ENCODE data around the gene CNBD2.
"Not testable (repeated sequence)": the region's sequence is repeated elsewhere in the genome, so short reads cannot be mapped to it uniquely, and the experiment has no call there.

The CNBD2 gene

DNA sequence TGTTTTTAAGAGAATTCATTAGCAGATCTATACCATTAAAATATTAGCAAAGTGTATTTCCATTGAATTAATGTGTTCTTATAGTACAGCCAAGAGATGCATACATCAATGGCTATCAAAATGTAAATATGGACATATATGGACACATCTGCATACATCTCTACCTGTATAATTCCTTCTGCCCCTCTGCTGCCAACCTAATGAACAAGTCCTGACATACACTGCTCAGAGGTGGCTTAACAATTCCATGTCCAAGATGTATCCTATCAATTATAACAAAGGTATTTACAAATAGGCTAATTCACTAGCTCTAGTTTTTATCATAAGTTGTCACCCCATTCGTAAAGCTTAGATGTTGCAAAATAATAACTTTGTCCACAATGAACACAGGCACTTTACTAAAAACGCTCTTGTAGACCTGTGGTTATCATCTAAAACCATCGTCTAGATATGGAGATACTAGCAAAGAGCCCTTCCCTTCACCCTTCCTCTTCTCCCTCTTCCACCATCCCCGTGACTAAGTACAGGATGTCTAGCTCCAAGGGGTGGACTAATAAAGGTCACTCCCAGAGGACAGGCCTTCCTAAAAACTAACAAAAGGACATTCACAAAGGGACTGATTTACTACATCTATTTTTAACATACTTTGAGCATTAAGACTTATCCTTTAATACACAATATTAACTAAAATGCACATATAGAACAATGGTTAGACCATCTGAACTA is 77.8 kb downstream of the CNBD2 start:
- peaks cover 13% of the 10 kb centered on the region for H3K4me1 ChIP-seq
- H3K9me3 ChIP-seq; H3K4me3 ChIP-seq; in situ Hi-C loops (cut with MboI; ENCODE audit: low sequenced_read_pairs); DNase-seq (ENCODE audit: low spot score in 2 of 2); H3K27me3 ChIP-seq (ENCODE audit: low read depth): not testable (repeated sequence)
- H3K36me3 ChIP-seq (replicated peaks), result peaks cover 23% of the 10 kb centered on the region

- Histone ChIP-seq H3K36me3 (replicated peaks) (peaks cover 23% of the 10 kb centered on the region), H3K4me1 (peaks cover 14% of the 10 kb centered on the region), H3K4me3 (peak overlapping the region; percentile 100)
- H3K27me3 ChIP-seq (ENCODE audit: low read depth); in situ Hi-C loops (cut with MboI; ENCODE audit: low sequenced_read_pairs); H3K9me3 ChIP-seq; DNase-seq (ENCODE audit: low spot score in 2 of 2): not testable (repeated sequence)
These were observed 81.0 kb downstream of the CNBD2 start for GRCh38 chr20:36049408-36049807.

DNA sequence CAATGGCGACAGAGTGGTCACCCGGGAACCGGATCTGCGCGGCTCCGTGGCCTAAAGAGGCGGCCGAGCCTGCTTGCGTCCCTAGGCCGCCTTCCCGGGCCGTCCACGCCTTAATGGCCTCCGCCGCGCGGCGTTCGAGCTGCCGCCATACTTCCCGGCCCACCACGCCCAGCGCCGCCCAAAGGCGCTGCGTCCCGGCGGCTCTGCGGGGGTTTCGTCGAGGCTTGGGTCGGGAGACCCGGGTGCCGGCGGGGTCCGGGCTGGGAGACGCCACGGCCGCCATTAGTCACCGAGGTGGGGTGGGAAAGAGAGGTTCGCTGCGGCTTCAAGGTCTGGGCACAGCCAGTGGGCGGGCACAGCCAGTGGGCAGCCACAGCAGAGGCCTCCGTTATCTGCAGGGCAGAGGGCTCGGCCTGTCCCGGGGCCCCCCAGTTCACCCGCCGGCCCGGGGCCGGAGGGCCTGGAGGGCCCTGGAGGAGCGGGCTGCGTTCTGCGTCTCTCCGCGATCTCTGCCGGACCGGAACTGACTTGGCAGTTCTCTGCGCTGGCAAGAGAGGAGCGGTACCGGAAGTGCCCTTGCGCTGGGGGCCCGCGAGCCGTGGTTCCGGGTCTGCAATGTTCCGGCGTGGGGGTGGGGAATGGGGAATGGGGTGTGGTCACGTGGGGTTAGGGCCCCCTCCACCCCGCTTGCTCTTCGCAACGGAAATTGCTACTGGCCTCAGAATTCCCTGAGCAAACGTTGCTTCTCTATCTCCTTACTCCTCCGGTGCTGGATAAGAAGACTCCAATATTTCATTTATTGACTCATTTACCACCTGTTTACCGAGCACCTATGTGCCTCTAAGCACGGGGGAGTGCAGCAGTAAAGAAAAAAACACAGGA is 82.3 kb downstream of the CNBD2 start:
- Histone ChIP-seq H3K27me3 (ENCODE audit: low read depth) (no peaks in the 10 kb centered on the region), H3K4me1 (peaks cover 14% of the 10 kb centered on the region), H3K36me3 (replicated peaks) (peaks cover 23% of the 10 kb centered on the region), H3K4me3 (peak overlapping the region; percentile 100), H3K9me3 (no peaks in the 10 kb centered on the region)
- DNase-seq (ENCODE audit: low spot score in 2 of 2), result peak; percentile 70 to 96
- in situ Hi-C loops (cut with MboI; ENCODE audit: low sequenced_read_pairs), result no loop called here

- in situ Hi-C loops (cut with MboI; ENCODE audit: low sequenced_read_pairs), result no loop called here
- H3K9me3 ChIP-seq, result no peaks in the 10 kb centered on the region
- H3K36me3 ChIP-seq (replicated peaks), result peaks cover 18% of the 10 kb centered on the region
- no peaks in the 10 kb centered on the region for H3K27me3 ChIP-seq (ENCODE audit: low read depth)
- no peak for DNase-seq (ENCODE audit: low spot score in 2 of 2)
- peak overlapping the region; percentile 100 for H3K4me3 ChIP-seq
- peaks cover 14% of the 10 kb centered on the region for H3K4me1 ChIP-seq
These were observed 83.1 kb downstream of the CNBD2 start for GRCh38 chr20:36051318-36052116.

DNA sequence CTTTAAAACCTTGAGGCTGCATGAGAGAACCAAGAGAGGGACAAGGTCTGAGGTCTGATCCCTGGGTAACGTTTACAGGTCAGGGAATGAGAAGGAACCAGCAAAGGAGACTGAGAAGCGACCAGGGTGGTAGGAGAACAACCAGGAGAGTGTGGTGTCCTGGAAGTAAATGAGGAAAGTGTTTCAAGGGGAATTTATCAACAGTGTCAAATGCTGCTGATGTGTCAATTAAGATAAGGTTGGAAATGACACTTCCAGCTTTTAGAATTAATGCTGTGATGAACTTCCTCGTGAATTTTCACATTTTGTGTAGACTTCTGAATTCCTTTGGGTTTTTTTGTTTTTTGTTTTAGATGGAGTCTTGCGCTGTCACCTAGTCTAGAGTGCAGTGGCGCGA is 83.7 kb downstream of the CNBD2 start:
- no peaks in the 10 kb centered on the region for H3K9me3 ChIP-seq
- H3K36me3 ChIP-seq (replicated peaks), result peaks cover 16% of the 10 kb centered on the region
- no peaks in the 10 kb centered on the region for H3K27me3 ChIP-seq (ENCODE audit: low read depth)
- peaks cover 13% of the 10 kb centered on the region for H3K4me1 ChIP-seq
- no peak overlapping the region for H3K4me3 ChIP-seq
- in situ Hi-C loops (cut with MboI; ENCODE audit: low sequenced_read_pairs), result no loop called here
- DNase-seq (ENCODE audit: low spot score in 2 of 2), result no peak

- H3K4me1 ChIP-seq; H3K9me3 ChIP-seq; H3K36me3 ChIP-seq (replicated peaks); H3K27me3 ChIP-seq (ENCODE audit: low read depth); in situ Hi-C loops (cut with MboI; ENCODE audit: low sequenced_read_pairs); DNase-seq (ENCODE audit: low spot score in 2 of 2); H3K4me3 ChIP-seq: not testable (repeated sequence)
These were observed 85.6 kb downstream of the CNBD2 start for GRCh38 chr20:36053863-36054518.

- Histone ChIP-seq H3K4me1 (peaks cover 4% of the 10 kb centered on the region), H3K36me3 (replicated peaks) (peaks cover 6% of the 10 kb centered on the region), H3K4me3 (no peak overlapping the region), H3K27me3 (ENCODE audit: low read depth) (no peaks in the 10 kb centered on the region), H3K9me3 (no peaks in the 10 kb centered on the region)
- in situ Hi-C loops (cut with MboI; ENCODE audit: low sequenced_read_pairs), result no loop called here
- DNase-seq (ENCODE audit: low spot score in 2 of 2), result no peak
These were observed 86.8 kb downstream of the CNBD2 start for GRCh38 chr20:36055145-36055544.

GRCh38 chr20:36060676-36061075 is 92.3 kb downstream of the CNBD2 start:
- H3K36me3 ChIP-seq (replicated peaks), result no peaks in the 10 kb centered on the region
- H3K4me1 ChIP-seq, result peaks cover 4% of the 10 kb centered on the region; the same call in 1 of the 2 replicates
- no peak overlapping the region for H3K4me3 ChIP-seq
- no peak for DNase-seq (ENCODE audit: low spot score in 2 of 2)
- in situ Hi-C loops (cut with MboI; ENCODE audit: low sequenced_read_pairs), result no loop called here
- no peaks in the 10 kb centered on the region for H3K9me3 ChIP-seq
- H3K27me3 ChIP-seq (ENCODE audit: low read depth), result no peaks in the 10 kb centered on the region

DNA sequence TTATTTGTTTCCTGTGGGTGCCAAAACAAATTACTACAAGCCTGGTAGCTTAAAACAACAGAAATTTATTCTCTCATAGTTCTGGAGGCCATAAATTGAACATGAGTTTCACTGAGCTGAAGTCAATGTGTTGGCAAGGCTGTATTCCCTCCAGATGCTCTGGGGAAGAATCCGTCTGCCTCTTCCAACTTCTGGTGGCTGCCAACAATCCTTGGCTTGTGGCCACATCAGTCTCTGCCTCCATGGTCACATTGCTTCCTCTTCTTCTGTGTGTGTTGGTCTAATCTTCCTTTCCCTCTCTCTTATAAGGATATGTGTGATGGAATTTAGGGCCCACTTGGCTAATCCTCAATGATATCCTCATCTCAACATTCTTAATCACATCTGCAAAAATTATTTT is 93.4 kb downstream of the CNBD2 start:
- Histone ChIP-seq H3K9me3 (no peaks in the 10 kb centered on the region), H3K4me1 (peaks cover 4% of the 10 kb centered on the region; the same call in 1 of the 2 replicates), H3K4me3 (no peak overlapping the region), H3K36me3 (replicated peaks) (no peaks in the 10 kb centered on the region), H3K27me3 (ENCODE audit: low read depth) (no peaks in the 10 kb centered on the region)
- in situ Hi-C loops (cut with MboI; ENCODE audit: low sequenced_read_pairs), result no loop called here
- DNase-seq (ENCODE audit: low spot score in 2 of 2), result no peak

DNA sequence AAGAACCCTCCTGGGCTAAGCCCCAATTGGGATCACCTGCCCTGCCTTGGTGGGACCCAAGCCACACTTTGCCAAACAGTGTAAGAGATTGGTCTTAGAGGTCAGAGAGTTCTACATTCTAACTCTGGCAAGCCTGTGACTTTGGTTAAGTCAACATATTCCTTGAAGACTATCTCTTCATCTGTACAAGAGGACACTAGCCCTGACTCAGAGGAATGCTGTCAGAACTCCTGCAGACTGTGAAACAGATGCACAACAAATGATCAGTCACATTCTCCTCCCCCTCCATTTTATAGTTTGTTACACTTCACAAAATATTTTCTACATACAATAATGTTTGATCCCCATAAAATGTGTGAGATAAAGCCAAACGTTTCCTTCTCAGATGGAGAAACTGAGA is 94.4 kb downstream of the CNBD2 start:
- DNase-seq (ENCODE audit: low spot score in 2 of 2), result no peak
- in situ Hi-C loops (cut with MboI; ENCODE audit: low sequenced_read_pairs), result no loop called here
- Histone ChIP-seq H3K9me3 (no peaks in the 10 kb centered on the region), H3K4me1 (peaks cover 4% of the 10 kb centered on the region; the same call in 1 of the 2 replicates), H3K27me3 (ENCODE audit: low read depth) (no peaks in the 10 kb centered on the region), H3K4me3 (no peak overlapping the region), H3K36me3 (replicated peaks) (no peaks in the 10 kb centered on the region)

- Histone ChIP-seq H3K36me3 (replicated peaks) (no peaks in the 10 kb centered on the region), H3K27me3 (ENCODE audit: low read depth) (no peaks in the 10 kb centered on the region), H3K9me3 (no peaks in the 10 kb centered on the region), H3K4me1 (peaks cover 4% of the 10 kb centered on the region; the same call in 1 of the 2 replicates), H3K4me3 (peak overlapping the region; percentile 29)
- DNase-seq (ENCODE audit: low spot score in 2 of 2), result peak in 1 of 2 experiments; percentile 18
- in situ Hi-C loops (cut with MboI; ENCODE audit: low sequenced_read_pairs), result no loop called here
These were observed 95.7 kb downstream of the CNBD2 start for GRCh38 chr20:36063916-36064657.

GRCh38 chr20:36064658-36065426 is 96.5 kb downstream of the CNBD2 start:
- no peaks in the 10 kb centered on the region for H3K27me3 ChIP-seq (ENCODE audit: low read depth)
- in situ Hi-C loops (cut with MboI; ENCODE audit: low sequenced_read_pairs), result no loop called here
- peak; percentile 79 to 95 for DNase-seq (ENCODE audit: low spot score in 2 of 2)
- peak overlapping the region; percentile 29 for H3K4me3 ChIP-seq
- no peaks in the 10 kb centered on the region for H3K9me3 ChIP-seq
- H3K4me1 ChIP-seq, result peaks cover 4% of the 10 kb centered on the region; the same call in 1 of the 2 replicates
- no peaks in the 10 kb centered on the region for H3K36me3 ChIP-seq (replicated peaks)

Measured in HAP-1 (cell line).